GM18502 (cell line): Measurements from ENCODE around the gene TNRC6A.
A peak's percentile ranks its signal among the peaks of the same experiment; 100 is the strongest.
"Not testable (repeated sequence)": the region's sequence is repeated elsewhere in the genome, so short reads cannot be mapped to it uniquely, and the experiment has no call there.

Source experiments
- ATAC-seq: cut with Tn5 transposase; IDR thresholded peaks from one replicate; pipeline ENCODE4 v1.9.1; 2021; ENCODE audit warnings: mild to moderate bottlenecking; ENCODE audit not compliant: unreplicated experiment, poor library complexity

The TNRC6A gene

GRCh38 chr16:24729243-24729950 is at the start of gene TNRC6A:
TNRC6A (plus strand) TSS chr16:24729651; CDS start chr16:24729842, 191 bp downstream.
- peak; percentile 93 for ATAC-seq

DNA sequence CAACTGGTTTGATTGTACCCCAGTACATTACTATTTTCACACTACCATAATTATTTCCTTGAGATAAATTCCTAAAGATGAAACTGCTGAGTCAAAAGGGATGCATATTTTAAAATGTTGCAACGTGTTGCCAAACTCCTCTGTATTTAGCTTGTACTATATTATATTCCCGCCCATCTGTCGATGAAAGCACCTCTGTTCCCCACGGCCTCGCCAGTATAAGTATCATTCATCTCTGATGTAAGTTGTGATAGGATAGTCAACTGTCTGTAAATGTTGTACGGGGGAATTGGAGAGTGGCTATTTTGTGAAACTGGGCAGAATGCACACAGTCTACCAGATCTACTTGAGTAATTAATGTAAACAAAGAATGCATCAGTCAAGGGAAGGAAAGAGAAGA is 47.7 kb upstream of the TNRC6A start:
- ATAC-seq = no peak

DNA sequence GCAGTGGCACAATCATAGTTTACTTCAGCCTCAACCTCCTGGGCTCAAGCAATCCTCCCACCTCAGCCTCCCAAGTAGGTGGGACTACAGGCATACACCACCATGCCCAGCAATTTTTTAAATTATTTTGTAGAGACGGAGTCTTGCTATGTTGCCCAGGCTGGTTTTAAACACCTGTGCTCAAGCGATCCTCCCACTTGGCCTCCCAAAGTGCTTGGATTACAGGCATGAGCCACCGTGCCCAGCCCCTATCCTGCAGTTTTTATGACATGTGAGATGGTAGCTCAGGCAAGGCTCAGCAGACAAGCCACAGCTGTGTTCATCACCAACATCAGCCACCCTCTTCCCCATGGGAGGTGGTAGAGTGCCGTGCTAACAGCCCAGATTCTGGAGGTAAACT is 46.2 kb upstream of the TNRC6A start:
- no peak for ATAC-seq

DNA sequence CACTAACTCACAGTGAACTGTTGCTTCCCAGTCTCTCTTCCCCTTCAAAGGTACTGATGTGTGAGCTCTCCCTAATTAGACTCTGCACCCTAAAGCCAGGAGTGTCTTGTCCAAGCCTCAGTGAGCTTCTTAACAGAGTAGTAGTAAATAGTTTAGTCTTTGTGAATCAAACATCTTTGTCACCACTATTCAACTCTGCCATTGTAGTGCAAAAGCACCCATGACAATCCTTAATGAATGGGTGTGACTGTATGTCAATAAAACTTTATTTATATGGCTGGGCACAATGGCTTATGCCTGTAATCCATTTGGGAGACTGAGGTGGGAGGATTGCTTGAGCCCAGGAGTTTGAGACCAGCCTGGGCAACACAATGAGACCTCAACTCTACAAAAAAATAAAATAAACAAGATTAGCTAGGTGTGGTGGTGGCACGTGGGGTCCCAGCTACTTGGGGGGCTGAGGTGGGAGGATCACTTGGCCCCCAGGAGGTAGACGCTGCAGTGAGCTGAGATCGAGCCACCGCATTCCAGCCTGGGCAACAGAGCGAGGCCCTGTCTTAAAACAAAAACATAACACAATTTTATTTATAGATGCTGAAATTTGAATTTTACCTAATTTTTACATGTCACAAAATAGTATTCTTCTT is 45.5 kb upstream of the TNRC6A start:
- no peak for ATAC-seq

DNA sequence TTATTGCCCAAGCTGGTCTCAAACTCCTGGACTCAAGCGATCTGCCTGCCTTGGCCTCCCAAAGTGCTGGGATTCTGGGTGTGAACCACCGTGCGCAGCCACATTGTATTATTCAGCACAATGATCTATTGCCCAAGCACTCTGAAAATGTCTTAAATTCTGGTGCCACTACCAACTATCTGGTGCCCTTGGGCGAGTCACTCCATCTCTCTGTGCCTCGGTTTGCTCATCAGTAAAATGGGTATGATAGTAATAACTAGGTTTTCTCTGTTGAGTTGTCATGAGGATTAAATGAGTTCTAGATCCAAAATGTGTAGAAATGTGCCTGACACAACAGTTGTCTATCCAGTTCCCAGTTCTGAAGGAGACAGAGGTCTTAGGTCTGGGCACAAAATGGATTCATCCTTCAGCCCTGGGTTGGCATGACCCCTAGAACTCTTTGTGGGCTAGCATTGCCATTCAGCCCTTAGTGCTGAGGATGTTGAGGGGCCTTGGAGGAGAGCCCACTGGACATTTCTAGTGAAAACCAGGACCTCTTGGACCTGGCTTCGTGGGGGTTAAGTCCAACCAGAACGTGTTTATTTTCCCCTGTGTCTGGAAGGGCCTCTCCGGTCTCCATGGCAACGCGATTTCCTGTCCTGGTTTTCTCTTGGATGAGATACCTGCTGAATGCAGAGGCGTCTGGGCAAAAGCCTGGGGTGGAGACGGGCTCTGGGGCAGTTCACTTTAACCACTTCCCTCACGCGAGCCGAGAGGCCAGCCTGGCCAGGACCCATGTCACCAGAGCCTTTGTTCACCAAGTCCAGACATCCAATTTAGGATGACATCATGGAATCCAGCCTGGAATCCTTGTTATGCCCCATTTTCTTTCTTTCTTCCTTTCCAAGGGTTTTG is 43.7 kb upstream of the TNRC6A start:
- no peak for ATAC-seq

- no peak for ATAC-seq
Measured at GRCh38 chr16:24686678-24687077, 42.8 kb upstream of the TNRC6A start.

GRCh38 chr16:24688359-24688758 is 41.1 kb upstream of the TNRC6A start:
- ATAC-seq = no peak

GRCh38 chr16:24689128-24689527 is 40.3 kb upstream of the TNRC6A start:
- no peak for ATAC-seq

- ATAC-seq = no peak
Measured at GRCh38 chr16:24692854-24693253, 36.6 kb upstream of the TNRC6A start.

GRCh38 chr16:24694931-24695330 is 34.5 kb upstream of the TNRC6A start:
- no peak for ATAC-seq

DNA sequence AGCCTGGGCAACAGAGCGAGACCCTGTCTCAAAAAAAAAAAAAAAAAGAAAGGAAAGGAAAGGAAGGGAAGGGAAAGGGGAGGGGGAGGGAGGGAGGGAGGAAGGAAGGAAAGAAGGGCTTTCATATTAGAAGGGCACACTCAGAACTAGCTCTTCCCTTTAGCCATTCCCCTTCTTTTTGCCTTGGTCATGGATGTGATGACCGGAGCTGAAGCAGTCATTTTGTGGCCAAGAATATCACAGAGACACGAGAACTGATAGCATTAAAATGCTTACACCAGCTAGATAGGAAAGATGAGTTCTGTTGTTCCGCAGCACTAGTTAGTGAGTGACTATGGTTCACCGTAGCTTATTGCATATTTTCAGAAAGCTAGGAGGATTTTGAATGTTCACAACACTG is 32.8 kb upstream of the TNRC6A start:
- ATAC-seq = no peak

GRCh38 chr16:24698308-24698707 is 31.1 kb upstream of the TNRC6A start:
- no peak for ATAC-seq

DNA sequence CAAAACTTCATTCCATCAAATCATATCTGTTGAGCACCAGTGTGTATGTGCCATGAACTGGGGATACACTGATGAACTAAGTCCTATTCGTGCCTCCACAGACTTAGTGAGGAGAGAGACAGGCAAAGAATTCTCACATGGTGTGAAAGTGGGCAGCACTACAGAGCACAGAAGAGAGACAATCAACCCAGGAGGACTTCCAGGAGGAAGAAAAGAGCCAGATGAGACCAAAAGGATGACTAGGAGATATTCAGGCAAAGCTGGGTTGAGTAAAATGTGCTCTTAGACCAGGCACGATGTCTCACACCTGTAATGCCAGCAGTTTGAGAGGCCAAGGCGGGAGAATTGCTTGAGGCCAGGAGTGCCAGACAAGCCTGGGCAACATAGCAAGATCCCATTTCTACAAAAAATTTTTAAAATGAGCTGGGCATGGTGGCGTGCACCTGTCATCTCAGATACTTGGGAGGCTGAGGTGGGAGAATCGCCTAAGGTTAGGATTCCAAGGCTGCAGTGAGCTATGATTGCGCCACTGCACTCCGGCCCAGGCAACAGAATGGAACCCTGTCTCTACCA is 30.2 kb upstream of the TNRC6A start:
- no peak for ATAC-seq

- ATAC-seq = no peak
Measured at GRCh38 chr16:24700549-24701392, 28.7 kb upstream of the TNRC6A start.

DNA sequence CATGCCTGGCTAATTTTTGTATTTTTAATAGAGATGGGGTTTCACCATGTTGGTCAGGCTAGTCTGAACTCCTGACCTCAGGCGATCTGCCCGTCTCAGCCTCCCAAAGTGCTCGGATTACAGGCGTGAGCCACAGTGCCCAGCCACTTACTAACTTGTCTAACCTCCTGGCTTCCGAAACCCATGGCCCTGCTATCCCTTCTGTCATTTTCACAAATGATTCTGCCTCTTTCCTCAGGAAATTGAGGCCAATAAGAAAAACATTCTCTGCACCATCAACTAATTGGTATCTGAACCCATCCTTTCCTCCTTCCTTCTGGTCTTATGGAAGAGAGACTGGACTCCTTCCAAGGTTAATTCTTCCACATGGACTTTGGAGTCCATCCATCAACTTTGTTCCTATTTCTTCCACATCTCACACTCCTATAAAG is 27.9 kb upstream of the TNRC6A start:
- ATAC-seq = no peak

DNA sequence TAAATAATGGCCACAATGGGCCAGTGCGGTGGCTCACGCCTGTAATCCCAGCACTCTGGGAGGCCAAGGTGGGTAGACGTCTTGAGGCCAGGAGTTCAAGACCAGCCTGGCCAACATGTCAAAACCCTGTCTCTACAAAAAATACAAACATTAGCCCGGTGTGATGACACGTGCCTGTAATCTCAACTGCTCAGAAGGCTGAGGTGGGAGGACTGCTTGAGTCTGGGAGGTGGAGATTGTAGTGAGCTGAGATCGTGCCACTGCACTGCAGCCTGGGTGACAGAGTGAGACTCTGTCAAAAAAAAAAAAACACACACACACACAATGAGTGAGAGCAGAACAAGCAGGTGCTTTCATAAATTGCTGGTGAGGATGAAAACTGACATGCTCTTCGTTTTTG is 21.7 kb upstream of the TNRC6A start:
- ATAC-seq = not testable (repeated sequence)

DNA sequence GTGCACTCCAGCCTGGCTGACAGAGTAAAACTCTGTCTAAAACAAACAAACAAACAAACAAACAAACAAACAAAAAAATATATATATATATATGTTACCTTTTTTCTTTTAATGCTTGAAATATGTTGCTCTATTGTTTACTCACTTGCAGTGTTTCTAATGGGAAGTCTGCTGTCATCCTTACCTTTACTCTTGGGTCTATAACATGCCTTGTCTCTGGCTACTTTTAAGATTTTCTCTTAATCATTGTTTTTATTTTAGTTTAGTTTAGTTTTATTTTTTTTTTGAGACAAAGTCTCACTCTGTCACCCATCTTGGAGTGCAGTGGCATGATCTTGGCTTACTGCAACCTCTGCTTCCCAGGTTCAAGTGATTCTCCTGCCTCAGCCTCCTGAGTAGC is 16.1 kb upstream of the TNRC6A start:
- no peak for ATAC-seq

DNA sequence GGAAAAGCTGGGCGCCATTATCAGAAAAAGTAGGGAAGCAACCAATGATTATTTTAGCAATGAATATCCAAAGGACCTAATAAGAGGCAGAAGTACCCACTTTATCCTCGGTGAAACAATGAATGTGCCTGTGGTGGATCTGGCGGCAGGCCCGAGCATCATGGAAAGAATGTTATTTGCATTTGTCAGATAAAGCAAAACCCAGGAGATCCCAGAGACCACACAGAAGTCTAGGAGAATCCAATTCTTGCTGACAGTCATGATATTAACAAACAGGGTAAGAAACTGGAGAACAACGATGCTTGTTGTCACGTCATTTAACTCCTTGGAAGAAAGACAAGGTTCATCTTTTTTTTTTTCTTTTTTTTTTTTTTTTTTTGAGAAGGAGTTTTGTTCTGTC is 12.0 kb upstream of the TNRC6A start:
- ATAC-seq = no peak

DNA sequence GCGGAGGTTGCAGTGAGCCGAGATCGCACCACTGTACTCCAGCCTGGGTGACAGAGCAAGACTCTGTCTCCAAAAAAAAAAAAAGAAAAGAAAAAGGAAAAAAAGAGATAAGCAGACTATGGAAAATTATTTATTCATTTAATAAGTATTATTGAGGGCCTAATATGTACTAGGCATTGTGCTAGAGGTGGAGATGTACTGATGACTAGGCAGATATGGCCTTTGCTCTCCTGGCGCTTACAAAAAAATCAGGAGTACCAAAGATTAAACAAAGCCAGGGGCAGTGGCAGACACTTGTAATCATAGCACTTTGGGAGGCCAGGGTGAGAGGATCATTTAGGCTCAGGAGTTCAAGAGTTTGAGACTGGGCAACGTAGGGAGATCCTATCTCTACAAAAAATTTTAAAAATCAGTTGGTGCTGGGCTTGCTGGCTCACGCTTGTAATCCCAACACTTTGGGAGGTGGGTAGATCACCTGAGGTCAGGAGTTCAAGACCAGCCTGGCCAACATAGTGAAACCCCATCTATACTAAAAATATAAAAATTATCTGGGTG is 10.4 kb upstream of the TNRC6A start:
- no peak for ATAC-seq

DNA sequence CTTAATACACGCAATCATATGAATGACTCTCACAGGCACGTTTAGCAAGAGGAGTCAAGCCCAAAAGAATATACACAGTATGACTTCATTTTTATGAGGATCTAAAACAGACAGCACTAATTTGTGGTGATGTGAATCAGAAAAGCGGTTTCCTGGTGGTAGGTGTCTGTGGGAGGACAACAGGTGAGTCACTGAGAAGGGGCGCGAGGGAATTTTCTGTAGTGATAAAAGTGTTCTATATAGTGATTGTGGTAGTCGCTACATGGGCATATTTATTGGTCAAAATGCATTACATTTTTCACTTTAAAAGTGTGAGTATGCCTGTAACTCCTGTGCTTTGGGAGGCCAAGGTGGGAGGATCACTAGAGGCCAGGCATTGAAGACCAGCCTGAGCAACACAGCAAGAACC is 7.6 kb upstream of the TNRC6A start:
- ATAC-seq = no peak
